ENCODE results near the gene ITGB3.
"Not testable (repeated sequence)": the region's sequence is repeated elsewhere in the genome, so short reads cannot be mapped to it uniquely, and the experiment has no call there.

Gene ITGB3

DNA sequence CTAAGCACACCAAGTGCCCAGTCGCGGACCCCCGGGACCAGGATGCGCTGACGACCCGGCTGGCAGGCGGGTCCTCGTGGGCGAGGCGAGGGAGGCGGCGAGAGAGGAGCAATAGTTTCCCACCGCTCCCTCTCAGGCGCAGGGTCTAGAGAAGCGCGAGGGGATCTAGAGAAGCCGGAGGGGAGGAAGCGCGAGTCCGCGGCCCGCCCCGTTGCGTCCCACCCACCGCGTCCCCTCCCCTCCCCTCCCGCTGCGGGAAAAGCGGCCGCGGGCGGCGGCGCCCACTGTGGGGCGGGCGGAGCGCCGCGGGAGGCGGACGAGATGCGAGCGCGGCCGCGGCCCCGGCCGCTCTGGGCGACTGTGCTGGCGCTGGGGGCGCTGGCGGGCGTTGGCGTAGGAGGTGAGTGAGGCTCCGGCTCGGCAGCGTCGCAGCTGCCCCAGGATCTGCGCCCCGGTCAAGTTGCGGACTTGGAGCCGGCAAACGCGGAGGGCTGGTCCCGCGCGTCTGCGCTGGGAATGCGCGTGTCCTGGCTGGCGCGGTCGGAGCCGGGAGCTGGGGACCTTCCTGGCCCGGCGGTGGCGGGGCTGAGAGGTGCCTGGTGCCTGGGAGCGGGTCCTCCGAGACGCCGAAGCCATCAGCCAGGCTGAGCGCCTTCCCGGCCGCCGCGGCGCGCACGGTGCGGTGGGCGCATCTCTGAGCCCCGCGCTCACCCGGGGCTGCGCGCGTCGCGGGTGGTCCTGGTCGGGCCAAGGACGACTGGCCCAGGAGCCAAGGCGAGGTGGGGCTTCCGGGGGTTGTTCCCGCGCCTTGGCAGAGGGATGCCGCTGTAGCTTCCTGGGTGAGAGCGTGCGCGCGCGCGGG is at the start of gene ITGB3:
Gene ITGB3, plus strand, starts transcription at position 287 of the 862 bp plus-strand sequence. Its CDS starts 35 bp downstream, at position 322.
- DNase-seq (ENCODE audit: low read depth) = no peak

DNA sequence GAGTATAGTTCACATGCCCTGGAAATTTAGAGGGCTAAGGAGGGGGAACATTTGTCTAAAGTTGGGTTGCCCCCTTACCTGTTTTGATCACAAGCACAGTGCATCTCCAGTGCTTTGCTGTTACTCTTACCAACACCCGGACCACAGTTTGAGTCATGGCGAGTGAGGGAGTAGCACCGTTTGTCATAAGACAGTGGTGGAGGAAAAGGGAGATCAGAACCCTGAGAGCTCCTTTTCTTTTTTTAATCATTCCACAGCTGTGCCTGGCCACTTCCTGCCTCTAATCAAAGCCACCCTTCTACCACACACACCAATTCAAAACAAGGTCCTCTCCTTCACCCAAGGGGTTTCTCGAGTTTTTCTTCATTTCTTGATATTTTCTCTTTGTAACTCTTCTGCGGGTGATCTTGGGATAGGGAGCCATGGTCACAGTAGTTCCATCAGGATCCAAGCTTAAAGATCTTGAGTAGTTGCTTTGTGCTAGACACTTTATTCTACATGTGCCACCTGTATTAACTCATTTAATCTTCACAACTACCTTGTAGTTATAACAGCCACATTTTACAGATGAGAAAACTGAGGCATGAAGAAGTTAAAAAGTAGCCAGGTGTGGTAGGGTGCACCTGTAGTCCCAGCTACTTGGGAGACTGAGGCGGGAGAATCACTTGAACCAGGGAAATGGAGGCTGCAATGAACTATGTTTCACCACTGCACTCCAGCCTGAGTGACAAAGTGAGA is 49.5 kb upstream of the ITGB3 start:
- DNase-seq (ENCODE audit: low read depth) = no peak

- DNase-seq (ENCODE audit: low read depth) = no peak
Observed at GRCh38 chr17:47204722-47205418, 48.8 kb upstream of the ITGB3 start.

DNA sequence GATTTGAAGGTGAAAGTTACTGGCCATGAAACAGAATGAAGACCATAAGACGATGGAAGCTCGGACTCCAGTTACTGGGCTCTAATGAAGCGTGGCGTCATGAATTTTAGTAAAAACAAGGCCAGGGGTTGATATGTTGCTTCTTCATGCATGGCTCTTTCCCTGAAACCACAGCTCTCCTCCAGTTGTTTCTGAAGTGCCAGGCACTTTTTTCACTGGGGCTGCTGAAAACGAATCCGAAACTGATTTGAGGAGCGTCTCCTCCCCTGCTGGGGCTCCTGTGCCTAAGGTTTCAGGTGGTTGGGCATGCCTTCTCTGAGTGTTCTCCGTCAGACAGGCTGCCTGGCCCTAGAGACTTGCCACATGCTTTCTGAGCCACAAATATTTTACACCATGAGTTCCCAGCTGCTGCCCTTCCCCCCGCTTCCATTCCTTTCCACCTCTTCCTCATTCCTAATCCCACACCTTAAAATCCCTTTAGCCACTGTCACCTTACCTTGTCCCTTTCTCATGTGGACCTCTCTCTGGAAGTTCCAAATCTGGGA is 48.1 kb upstream of the ITGB3 start:
- DNase-seq (ENCODE audit: low read depth) = peak; percentile 48

DNA sequence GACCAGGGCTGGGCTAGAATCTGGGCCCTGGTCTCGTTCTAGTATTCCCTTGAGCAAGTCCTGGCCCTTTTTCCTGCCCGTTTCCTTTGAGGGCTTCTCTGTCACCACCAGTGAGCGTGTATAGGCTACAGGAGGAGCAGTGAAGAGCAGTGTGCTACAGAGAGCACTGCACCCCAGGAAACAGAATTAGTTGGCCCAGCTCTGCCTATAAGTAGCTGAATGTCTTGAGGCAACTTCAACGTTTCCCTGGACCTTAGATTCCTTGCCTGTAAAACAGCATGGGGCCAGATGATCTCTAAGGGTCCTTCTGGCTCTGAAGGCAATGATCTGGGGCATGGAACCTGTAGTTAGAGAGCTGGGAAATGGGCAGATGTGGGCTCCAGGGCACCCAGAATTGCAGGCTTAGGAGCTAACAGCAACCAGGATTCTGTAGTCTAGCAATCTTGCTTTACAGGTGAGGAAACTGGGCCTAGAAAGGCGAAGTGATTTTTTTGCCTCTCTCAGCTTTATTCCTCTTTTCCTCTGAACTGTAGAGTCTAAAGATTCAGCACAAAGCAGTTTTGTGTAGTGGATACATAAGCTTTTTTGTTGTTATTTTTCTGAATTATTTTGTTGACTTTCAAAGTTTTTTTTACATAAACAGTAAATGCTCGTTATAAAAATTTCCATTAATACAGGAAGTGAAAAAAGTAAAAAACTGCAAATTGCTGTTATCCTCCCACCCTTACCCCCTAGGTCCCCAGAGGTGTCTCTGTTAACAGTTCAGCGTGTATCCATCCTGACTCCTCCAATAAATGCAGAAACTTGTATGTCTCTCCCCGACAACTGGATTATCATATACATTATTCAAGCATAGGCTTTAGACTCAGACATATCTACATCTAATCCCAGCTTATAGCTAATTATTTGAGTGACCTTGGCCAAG is 46.2 kb upstream of the ITGB3 start:
- DNase-seq (ENCODE audit: low read depth) = no peak

GRCh38 chr17:47208744-47209488 is 44.7 kb upstream of the ITGB3 start, which contains the start of gene MYL4:
Gene MYL4 (plus strand): TSS chr17:47209348. CDS start chr17:47209423, 75 bp downstream.
- no peak for DNase-seq (ENCODE audit: low read depth)

DNA sequence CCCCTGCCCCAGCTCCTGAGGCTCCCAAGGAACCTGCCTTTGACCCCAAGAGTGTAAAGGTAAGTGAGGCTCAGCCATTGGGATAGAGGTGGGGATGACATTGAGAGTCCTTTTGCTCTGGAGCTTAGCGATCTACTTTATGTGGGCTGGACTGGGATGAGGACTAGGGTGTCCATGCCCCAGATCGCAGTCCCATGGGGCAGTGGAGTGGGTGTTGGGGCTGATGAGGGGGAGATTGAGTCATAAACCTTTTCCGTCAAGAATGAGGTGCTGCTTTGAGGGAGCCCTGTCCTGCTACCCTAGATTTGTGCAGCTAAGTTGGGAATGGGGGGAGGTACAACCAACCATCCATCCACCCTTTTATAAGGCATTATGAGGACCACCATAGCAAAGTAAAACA is 44.1 kb upstream of the ITGB3 start:
- DNase-seq (ENCODE audit: low read depth) = no peak

- no peak for DNase-seq (ENCODE audit: low read depth)
Observed at GRCh38 chr17:47210105-47210504, 43.5 kb upstream of the ITGB3 start.

DNA sequence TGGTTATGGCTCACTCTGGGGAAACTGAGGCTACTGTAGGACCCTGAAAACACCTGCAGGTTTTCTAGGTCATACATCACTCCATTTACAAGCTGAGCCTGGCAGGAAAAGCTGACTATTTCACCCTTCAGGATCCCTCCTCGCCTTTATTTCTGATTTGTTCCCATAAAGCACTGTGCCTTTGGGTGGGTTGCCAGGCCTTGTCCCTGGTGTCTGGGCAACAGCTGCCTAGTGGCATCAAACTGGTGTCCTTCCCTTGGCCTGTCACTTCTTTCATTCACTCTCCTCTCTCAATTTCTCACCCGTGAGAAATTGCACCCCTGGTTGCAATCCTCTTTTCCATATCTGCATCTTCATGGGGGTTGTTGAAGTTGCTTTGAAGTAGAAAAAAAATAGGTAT is 42.8 kb upstream of the ITGB3 start:
- no peak for DNase-seq (ENCODE audit: low read depth)

- DNase-seq (ENCODE audit: low read depth) = no peak
Observed at GRCh38 chr17:47212458-47212857, 41.2 kb upstream of the ITGB3 start.

- DNase-seq (ENCODE audit: low read depth) = no peak
Observed at GRCh38 chr17:47213540-47213939, 40.1 kb upstream of the ITGB3 start.

GRCh38 chr17:47214931-47215330 is 38.7 kb upstream of the ITGB3 start:
- no peak for DNase-seq (ENCODE audit: low read depth)

- DNase-seq (ENCODE audit: low read depth) = not testable (repeated sequence)
Observed at GRCh38 chr17:47216821-47217220, 36.8 kb upstream of the ITGB3 start.

GRCh38 chr17:47217279-47217678 is 36.3 kb upstream of the ITGB3 start:
- DNase-seq (ENCODE audit: low read depth) = not testable (repeated sequence)

GRCh38 chr17:47218896-47219430 is 34.7 kb upstream of the ITGB3 start:
- no peak for DNase-seq (ENCODE audit: low read depth)

DNA sequence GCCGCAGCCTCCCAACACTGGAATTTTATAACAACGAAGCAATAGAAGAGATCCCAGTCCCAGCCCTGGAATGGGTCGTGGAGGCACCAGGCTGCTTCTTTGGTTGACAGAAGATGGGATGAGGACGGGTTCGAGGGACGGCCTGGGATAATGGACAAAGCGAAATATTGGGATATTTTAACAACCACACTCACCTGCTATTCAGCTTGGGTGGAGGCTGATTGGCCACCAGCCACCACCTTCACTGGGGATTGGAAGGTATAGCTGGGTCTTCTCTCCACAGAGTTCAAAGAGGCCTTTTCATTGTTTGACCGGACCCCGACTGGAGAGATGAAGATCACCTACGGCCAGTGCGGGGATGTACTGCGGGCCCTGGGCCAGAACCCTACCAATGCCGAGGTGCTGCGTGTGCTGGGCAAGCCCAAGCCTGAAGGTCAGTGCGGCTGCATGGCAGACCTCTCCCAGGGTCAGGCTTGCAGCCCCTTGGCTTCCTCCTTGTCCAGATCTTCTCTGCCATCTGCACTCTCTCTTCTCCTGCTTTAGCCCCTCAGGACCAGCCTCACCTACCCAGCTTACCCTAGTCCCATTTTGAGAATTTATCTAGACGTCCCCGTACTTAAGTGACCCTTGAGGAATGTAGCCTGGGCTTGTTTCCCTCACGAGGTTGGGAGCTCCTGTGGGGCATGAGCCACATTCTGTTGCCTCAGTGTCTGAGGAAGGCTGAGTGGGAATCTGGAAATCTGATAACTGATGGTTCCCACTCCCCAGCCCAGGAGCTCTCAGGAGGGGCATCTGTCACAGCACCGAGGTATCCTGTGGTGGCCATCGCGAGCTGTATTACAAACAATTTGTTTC is 33.8 kb upstream of the ITGB3 start:
- no peak for DNase-seq (ENCODE audit: low read depth)

DNA sequence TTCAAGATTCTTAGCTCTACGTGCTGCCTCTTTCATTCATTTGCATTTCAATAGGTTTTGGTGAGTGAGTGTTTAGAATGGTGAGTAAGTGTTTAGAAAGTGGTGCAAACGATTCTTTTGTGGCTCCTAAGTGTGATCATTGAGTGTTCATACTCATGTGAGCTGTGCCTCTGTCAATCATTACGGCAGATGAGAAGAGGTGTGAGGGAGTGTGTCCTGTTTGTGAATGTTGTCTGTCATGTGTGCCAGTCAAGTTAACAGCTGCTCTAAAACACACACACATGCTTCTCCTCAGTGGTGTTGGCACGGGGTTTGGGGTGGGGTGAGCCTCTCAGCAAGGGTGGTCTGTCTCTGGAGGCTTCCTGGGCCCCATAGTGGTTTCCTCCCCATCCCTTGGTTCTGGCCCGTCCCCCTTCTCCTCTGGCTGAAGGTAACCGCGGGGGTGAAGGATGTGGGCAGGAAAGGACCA is 33.1 kb upstream of the ITGB3 start:
- DNase-seq (ENCODE audit: low read depth) = no peak

GRCh38 chr17:47221154-47221553 is 32.5 kb upstream of the ITGB3 start:
- DNase-seq (ENCODE audit: low read depth) = no peak

DNA sequence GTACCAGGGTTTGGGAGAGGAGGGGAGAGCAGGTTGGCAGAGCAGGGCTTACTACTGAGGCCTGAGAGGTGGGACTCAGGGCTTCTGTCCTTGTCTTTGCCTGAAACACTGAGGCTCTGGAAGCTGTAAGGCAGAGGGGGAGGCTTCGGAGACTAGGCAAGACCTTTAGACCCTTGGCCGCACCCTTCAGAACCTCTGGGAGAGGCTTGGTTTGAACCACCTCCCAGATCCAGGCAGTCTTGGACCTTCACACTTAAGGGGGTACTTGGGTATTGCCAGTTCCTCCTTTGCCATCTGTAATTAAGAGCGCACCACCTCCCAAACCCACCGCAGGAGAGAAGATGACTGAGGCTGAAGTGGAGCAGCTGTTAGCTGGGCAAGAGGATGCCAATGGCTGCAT is 31.6 kb upstream of the ITGB3 start:
- no peak for DNase-seq (ENCODE audit: low read depth)

Data from non-pigmented ciliary epithelial cell (primary cell).